GM12801 (cell line): Measurements from ENCODE around the gene MALT1.

ENCODE experiments used
- CTCF ChIP-seq: IDR thresholded peaks from one replicate; pipeline ENCODE4 v1.5.1; 2011; ENCODE audit warnings: control low read depth; ENCODE audit not compliant: insufficient read length; ENCODE audit errors: extremely low read depth

MALT1 gene

GRCh38 chr18:58640891-58641610 lies 30.2 kb upstream of the MALT1 start:
- no peak for TF ChIP-seq CTCF

- no peak for TF ChIP-seq CTCF
These were observed 25.9 kb upstream of the MALT1 start for GRCh38 chr18:58645398-58645797.

GRCh38 chr18:58646334-58646862 lies 24.9 kb upstream of the MALT1 start:
- no peak for TF ChIP-seq CTCF

- no peak for TF ChIP-seq CTCF
These were observed 21.1 kb upstream of the MALT1 start for GRCh38 chr18:58649966-58650816.

- no peak for TF ChIP-seq CTCF
These were observed 17.3 kb upstream of the MALT1 start for GRCh38 chr18:58653814-58654509.

GRCh38 chr18:58654896-58655614 lies 16.2 kb upstream of the MALT1 start:
- TF ChIP-seq CTCF = no peak
